CD4-positive, alpha-beta T cell treated with Interleukin-10 for 1 hour (primary cell): ENCODE results near the gene RNU1-3.
"Not testable (repeated sequence)": the region's sequence is repeated elsewhere in the genome, so short reads cannot be mapped to it uniquely, and the experiment has no call there.

Source experiments
- DNase-seq: peaks from one replicate; pipeline ENCODE4 v3.0.0-alpha.2; 2020

RNU1-3 gene

DNA sequence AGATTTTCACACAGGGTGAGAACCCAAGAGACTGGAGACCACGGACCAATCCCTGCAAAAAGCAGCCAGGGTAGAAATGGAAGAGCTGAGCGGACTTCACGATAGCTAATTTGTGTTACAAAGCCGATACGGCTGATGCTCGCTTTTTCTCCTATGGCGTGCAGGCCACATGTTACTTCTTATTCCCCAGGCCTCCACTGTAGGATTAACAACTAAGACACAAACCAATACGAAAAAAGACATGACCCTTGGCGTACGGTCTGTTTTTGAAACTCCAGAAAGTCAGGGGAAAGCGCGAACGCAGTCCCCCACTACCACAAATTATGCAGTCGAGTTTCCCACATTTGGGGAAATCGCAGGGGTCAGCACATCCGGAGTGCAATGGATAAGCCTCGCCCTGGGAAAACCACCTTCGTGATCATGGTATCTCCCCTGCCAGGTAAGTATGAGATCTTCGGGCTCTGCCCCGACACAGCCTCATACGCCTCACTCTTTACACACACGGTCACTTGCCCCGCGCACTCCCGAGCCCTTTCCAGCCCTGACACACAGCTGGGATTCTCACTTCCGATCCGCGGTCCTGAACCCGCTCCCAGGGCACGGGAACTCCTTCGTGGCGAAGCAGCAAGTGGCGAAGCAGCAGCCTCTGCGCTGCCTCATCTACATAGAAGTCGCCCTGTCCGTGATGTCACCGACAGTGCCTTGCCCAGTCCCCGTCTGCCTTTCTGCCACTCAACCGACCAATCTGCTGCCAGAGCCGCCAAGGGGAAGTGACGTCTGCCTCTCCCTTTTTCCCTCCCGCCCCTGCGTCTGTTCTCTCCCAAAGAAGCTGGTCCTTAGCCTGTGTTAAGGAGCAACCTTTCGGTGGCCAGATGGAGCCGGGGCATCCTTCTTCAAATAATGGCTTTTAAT is at the start of gene RNU1-3:
RNU1-3 (minus strand) TSS at position 447 of the 912 bp plus-strand sequence.
- not testable (repeated sequence) for DNase-seq

DNA sequence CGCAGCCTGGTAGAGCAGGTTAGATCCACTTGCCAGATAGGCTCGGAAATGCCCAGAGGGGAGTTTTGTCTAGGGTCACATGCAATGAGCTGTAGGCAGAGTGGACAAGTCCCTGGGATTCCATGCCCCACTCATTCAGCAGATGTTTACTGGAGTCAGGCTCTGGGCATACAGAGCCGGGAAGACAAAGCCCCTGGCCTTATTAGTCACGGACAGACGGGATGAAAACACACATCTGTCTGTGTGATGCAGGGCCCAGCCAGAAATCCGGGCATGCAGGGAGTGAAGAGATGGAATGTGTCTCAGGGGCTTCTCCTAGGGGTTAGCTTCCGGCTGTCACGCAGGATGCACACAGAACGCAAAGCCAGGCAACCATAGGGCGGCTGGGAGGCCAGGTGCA is 46.7 kb upstream of the RNU1-3 start:
- not testable (repeated sequence) for DNase-seq

DNA sequence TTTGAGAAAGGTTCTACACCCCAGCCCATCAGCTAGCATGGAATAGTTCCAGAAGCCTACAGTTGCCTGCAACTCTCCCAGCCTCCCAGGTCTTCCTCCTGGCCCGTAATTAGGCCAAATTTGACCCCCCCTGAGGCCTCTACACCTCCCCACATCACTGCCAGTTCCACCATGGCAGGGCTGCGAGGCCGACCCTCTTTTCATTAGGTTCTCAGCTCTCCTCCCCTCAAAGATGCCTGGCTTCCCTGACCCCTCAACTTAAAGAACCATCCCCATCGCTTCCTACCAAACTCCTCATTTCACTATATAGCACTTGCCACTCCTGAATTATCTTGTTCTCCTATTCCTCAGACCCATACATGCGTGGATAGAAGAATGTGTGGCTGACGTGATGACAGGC is 46.2 kb upstream of the RNU1-3 start:
- DNase-seq = not testable (repeated sequence)

DNA sequence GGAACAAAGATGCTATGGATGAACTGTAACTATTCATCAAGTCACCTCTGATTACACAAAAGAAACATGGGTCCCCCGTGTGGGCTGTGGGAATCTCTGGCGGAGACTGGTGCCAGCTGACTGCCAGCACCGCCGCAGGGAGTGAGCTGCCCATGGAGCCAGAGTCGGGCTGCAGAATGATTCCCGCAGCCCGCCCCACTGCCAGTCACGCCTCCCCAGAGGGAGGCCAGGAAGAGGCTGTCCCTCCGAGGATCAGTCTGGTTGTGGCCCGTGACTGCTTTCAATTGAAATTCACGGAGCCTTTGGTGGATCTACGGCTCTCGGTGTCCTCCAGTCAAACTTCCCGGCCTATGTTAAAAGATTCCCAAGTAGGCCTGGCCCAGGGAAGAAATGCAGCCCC is 45.8 kb upstream of the RNU1-3 start:
- not testable (repeated sequence) for DNase-seq

DNA sequence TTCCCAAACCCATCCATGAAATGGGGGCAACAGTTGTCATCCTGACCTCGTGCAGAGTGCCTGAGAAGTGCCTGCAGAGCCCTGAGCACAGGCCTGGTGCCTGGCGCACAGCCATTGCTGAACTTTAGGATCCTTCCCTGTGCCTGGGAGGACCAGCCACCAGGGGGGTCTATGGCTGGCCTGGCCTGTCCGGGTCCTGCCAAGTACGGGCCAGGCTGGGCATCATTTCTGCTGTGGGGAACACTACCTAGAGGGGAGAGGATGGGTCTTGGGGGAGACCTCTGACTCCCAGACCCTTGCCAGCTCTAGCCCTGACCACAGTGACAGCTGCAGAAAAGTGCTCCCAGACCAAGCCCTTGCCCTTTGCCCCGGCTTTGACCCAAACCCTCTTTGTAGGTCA is 45.4 kb upstream of the RNU1-3 start:
- DNase-seq = not testable (repeated sequence)

DNA sequence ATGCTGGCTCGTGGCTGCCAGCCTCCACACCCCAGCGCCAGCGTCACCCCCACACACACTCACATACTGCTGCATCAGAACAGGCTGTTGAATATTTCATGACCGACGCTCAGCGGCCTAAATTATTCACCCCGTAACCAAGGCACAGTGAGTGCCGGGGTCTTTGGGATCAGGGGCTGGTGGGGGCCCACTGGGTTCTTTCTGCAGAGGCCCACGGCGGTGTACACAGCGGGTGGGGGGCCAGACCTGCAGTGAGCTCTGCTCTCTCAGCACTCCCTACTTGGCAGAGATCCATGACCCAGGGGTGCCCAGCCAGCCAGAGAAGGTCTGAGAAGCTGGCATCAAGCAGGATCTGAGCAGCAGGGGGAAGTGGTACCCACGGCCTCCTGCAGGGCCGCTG is 43.9 kb upstream of the RNU1-3 start:
- DNase-seq = not testable (repeated sequence)

DNA sequence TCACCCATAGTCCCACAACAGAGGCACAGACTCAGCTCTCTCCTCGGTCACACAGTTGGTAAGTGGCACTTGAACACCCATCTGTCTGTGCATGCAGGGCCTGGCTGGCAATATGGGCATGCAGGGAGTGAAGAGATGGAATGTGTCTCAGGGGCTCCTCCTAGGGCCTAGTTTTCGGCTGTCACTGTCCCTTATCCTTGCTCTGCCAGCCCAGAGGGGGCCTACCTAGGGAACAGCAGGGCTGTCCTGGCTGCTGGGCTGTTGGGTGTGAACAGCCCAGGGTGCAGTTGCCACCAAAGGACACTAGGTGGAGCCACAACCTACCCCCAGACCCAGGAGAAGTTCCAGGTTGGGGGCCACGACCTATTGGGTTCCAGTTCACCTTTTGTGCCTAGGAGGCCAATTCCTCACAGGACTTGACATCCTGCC is 42.9 kb upstream of the RNU1-3 start:
- peak; percentile 60 for DNase-seq

DNA sequence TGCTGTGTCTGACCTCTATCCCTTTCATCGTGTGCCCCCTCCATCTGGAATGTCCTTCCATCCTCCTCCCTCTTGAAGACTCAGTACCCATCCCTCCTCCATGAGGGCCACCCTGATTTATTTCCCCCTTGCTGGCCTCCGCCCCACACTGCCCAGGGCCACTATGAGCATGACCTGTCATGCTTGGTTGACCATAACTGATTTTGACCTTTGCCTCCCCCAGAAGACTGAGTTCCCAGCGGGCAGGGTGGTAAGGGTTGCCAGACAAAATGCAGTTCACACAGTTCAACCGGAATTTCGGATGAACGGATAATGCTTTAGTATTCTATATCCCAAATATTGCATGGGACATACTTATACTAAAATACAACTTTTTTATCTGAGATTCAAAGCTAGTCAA is 42.0 kb upstream of the RNU1-3 start:
- not testable (repeated sequence) for DNase-seq

DNA sequence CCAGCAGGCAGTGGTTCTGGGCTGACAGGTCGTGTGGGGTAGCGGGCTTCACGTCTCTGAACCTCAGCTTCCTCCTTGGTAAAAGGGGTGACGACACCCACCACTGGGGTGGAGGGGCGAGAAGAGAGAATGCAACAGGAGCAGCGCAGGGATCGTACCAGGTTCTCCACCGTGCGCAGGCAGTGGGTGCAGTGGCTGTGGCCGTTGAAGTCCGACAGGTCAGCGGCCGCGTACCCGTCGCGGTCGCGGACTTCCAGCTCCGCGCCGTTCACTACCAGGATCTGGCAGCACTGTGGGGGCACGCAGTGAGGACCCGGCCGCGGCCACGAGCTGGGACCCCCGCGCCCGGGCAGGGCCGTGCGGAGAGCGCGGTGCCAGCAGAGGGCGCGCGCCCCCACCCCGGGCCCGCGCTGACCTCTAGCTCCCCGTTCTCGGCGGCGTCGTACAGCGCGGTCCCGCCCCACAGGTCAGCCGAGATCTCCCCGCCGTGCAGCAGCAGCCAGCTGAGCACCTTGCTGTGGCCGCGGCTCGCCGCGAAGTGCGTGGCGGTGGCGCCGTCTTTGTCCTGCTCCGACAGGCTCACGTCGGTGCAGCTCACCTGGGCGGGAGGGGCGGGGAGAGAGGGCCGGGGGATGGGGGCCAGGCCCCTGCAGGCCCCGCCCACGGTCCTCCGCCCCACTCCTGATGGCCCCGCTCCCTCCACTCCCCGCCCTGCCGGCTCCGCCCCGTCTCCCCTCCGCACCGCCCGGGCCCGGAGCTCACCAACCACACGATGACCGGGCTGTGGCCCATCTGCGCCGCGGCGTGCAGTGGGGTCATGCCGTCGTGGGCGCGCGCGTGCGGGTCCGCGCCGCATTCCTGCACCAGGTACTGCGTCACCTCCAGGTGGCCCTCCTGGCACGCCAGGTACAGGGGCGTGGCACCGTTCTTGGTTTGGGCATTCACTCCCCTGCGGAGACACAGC is 40.7 kb upstream of the RNU1-3 start:
- DNase-seq = not testable (repeated sequence)

DNA sequence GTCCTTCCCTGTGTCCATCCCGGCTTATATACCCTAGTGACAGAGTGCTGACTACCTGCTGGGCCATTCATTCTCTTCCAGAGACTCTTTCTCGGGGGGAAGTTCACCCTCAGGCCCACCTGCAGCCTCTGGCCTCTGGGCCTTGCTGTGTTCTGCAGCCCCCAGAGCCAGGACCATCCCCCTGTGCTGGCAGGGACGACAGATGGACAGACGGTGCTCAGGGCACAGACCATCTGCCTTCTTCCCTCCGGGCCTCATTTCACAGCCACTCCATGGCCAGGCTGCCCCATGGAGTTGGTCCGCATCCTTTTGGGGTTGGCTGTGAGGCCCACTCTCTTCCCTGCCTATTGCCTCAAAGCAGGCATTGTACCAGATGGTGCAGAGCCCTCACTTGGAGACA is 39.6 kb upstream of the RNU1-3 start:
- DNase-seq = not testable (repeated sequence)

DNA sequence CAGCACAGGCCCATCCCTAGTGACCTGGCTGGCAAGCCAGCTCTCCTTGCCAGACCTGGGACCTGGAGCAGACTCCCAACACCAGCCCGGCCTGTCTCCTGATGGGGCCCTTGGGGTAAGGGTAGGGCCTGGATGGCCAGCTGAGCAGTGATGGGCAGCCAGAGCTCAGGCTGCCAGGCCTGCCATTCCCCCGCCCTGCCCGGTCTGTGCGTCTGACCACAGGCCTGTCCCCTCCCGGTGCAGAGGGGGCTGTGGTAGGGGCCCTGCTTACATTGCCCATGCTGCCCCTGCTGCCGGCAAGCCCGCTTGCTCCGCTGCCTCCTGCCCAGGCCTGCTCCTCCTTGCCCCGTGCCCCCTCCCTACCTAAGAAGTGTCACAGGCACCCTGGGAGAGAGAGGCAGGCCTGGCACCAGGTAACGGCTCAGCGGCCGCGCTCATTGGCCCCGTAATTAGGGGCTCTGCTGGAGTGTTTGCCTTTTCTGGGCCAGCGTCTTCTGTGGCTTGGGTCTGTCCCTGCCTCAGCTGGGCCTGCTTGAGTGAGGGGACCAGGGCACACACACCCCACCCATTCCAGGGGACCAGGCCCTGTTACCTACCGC is 37.9 kb upstream of the RNU1-3 start:
- DNase-seq = not testable (repeated sequence)

DNA sequence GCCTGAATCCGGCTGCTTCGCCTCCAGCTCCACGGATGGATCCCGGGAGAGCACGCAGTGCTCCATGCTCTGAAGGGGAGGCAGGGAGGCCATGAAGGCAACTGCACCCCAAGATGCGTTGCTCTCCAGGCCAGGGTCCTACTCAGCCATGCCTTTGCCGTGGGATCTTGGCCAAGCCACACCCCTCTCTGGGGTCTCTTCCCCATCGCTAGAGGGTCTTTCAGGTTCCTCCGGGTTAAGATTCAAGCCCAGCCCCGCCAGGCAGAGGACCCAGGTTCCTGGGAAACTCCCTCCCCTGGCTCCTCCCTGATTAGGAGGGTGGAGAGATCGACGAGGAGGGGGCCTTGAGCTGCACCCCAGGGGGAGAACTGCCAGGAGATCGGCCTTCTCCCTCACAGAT is 37.3 kb upstream of the RNU1-3 start:
- DNase-seq = not testable (repeated sequence)

DNA sequence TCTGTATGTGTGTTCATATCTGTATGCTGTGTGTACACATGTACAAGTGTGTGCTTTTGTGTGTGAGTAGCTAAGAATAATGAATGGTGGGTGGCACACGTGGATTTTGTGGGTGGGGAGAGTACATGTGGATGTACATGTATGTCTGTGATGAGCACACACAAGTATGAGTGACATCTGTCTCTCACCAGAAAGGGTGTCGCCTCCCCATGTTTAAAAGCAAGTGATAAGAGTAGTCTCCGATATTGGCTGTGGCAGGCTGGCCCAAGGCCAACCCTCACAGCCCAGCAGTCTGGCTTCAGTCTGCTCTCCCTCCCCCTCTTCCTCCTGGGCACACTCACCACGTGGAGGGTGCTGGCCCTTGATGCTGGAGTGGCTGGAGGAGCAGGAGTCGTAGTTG is 36.9 kb upstream of the RNU1-3 start:
- not testable (repeated sequence) for DNase-seq

DNA sequence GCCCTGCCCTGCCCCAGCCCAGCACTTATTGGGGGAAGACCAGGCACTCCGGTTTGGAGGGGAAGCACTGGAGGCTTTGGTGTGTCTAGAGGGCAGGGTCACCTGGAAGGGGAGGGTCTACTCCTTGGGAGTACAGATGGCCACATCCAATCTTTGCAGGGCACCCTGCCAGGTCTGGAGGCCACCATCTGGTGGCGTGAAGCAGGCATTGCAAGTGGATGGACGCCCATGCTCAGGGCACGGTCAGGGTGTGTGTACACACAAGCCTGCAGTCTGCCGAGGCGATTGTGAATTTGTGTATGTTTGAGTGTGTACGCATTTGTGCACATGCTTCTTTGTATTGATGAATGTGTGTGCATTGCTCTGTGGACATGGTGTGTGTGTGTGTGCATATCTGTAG is 36.4 kb upstream of the RNU1-3 start:
- DNase-seq = not testable (repeated sequence)

DNA sequence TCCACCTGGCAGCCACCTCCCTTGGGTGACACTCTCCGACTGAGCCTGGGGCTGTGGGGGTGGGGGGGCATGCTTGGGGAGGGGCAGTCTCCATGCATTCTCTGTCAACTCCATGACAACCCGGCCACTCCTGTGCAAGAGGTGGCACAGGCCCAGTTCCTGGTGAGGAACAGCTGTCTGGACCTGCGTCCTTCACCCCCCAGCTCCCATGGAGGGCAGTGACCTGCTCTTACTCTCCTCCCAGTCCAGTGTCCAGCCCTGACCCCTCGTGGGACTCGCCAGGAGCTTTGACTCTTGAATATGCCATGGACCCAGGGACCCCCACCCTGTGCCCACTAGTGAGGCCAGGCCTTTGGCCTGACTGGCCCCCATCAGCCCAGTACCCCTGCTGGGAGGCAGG is 35.5 kb upstream of the RNU1-3 start:
- DNase-seq = not testable (repeated sequence)

DNA sequence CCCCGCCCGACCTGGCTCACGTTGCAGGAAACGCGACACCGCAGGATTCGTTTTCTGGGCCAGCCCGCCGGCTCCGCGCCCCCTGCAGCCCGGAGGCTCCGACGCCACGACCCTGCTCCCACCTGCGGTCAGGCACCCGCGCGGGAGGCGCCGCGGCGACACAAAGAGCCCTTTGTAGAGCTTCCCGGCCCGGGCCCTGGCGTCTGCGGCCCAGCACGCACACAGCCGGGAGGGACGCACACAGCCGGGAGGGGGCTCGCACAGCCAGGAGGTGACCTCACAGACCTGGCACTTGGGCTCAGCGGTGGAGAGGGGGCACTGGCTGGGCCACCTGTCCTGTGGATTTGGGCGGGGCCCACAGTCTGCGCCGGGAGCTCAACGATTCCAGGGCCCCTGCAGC is 34.4 kb upstream of the RNU1-3 start:
- not testable (repeated sequence) for DNase-seq

DNA sequence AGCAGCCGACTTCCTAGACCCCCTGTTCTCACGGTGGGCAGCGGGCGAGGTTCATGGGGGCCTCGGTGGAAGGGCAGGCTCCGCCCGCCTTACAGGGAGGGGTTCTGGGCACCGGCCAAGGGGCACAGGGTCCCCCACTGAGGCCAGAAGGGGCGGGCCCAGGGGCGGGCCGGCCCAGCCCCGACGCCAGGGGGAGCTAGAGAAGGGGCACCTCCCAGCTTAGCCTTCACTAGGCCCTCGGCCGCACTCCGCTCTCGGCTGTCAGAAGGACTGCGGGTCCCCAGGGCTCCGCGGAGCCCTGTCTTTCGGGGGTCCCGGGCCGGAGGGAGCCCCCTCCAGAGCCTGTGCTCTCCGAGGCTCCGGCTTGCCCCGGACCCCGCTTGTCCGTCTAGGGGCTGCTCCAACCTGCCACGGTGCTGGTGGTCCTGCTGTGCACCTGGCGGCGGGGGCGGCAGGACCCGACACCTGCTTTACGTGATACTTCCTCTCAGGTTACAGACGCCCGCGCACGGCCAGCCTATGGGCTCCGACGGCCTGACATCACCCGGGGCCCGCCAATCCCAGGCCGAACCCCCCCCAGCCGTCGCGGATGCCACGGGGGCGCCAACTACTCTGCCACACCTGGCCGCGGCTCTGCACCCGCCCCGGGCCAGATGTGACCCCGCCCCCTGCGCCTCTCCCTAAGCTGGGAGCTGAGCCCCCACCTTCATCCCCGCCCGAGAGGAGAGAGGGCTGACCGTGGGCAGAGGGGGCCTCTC is 33.6 kb upstream of the RNU1-3 start:
- not testable (repeated sequence) for DNase-seq

DNA sequence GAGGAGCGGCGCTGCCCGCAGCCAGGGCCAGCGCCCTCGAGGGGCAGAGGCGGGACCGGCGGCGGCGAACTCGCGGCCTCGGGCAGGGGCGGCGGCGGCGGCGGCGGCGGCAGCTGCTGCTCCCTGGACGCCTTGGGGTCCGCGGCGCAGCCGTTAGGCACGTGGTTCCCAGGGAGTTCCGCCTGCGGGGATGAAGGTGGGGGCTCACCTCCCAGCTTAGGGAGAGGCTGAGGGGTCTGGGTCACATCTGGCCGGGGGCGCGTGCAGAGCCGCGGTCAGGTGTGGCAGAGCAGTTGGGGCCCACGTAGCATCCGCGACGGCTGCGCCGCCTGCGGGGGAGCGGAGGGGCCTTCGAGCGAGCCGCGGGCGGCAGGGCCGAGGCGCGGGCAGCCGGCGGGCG is 32.7 kb upstream of the RNU1-3 start:
- not testable (repeated sequence) for DNase-seq

DNA sequence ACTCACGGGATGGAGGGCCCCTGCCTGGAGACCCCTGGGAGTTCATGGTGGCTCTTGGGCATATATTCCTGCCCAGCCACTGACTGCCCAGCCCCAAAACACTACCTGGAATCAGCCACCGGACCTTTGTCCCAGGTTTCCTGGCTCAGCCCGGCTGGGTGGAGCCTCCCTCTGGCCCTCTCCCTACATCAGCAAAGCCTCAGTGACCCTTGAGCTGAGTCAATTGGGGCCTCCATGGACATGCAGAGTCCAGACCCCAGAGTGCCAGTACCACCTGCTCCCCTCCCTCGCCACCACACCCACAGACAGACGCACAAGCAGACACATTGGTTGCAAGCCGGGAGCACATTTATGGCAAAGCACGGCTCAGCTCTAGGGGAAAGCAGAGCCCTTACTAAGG is 30.4 kb upstream of the RNU1-3 start:
- DNase-seq = not testable (repeated sequence)

DNA sequence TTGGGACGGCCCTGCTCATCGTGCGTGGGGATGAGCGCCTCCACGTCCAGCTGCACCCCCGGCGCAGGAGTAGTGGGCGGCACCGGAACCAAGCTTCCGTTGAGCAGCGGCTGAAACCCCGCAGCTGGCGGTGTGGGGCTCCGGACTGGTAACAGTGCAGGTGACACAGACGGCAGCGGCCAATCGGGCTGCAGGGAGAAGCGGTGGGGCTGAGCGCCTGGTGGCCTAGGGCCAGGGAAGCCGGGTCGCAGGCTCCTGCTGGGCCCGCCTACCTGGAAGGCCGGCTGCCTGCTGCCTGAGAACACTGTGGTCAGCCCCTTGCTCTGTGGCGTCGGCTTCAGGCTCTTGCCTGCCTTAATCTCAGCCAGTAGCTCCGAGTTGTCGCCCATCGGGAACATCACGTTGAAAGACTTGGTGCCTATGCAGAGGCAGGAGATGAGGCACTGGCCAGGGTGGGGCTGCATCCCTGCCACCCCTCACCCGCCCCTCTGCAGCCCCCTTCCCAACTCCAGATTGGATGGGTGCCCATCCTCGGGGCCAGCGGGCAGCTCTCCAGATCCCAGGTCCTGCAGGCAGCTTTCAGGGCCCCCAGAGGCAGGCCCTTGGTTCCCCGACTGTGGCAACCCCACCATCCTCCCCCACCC is 29.9 kb upstream of the RNU1-3 start:
- not testable (repeated sequence) for DNase-seq

DNA sequence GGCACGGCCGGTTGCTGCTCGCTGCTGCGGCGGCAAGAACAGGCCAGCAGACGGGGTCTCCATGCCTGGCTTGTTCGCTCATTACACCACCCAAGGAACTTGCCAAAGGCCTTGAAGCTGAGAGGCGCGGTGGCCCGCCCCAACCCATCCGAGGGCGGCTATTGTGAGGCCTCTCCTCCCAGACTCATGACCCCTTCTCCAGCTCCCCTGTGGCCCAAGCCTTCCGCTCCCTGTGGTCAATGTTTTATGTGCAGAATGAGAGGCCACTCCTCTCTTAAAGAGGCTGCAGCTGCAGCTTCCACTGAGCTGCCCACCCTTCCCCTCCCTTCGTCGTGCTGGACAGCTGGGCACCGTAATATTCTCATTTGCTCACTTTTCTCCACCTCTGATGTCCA is 27.6 kb upstream of the RNU1-3 start:
- DNase-seq = not testable (repeated sequence)
